ENCODE measurements around the gene MYCBPAP.

The MYCBPAP gene

DNA sequence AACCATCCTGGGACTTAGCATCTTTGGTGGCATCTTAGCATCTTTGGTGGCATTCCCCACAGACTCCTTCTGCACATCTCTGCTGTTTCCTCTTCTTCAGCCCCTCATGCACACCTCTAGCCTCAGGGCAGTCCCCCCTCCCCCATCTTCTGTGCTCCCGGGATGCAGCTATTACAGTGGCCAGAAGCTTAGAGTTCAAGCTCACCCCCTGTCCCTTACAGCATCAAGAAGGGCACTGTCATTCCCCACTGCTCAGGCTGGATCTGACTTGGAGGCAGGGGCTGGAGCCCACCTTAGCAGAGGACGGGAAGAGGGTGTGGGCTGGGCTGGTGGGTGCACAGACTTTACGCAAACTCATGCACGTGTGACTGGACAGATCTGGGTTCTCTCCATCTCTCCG, 24.9 kb downstream of the MYCBPAP start:
- no peak for DNase-seq (ENCODE audit: low read depth, low spot score)
- H3K4me3 ChIP-seq (ENCODE audit: low read length), result no peak overlapping the region

DNA sequence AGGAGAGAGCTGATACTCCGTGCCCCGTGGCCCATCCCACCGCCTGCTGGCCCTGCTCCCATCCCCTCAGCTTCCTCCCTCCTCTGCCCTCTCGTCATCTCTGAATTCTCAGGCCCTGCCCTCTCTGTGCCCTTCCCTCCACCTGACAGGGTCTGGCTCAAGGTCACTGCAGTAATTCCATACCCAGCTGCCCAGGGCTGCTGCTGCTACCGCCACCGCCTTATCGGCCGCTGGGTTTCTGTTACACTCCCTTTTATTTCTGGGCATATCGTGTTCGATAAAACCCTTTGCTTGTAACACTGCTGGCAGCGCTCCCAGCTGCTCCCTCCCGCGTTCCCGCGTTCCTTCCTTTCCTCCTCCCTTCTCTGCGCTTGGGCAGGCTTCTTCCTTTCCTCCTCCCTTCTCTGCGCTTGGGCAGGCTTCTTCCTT, 25.5 kb downstream of the MYCBPAP start:
- no peak overlapping the region for H3K4me3 ChIP-seq (ENCODE audit: low read length)
- no peak for DNase-seq (ENCODE audit: low read depth, low spot score)

DNA sequence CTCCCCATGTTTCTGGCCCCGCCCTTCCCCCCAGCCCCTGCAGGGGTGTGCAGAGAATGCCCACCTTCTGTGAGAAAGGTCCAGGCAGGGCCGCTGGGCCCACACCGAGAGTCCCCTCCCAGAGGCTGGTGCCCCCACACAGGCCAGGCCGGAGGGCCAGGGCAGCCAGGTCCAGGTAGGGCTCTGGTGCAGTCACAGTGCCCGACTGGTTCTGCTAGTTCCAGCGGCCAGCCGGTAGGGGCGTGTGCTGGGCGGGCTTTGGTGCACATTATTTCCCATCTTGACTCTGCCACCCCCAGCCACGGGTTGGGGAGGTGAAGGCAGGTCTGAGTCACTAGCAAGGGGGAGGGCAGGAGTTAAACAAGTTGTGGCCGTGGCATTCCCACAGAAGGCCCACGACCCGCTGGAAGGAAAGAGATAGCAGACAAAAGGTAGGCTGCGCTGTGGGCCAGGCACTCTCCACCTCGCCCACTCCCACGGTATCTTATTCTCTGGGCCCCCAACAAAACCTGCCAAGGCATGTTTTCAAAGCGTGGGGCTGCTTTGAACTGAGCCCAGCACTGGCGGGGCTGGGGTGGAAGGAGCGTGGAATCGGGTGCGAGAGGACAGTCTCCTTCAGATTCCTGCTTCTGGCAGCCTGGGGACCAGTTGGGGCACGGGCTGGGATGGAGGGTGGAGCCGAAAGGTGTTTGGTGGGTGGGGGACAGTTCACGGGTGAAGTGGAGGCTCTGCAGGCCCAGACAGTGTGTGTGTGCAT, 26.2 kb downstream of the MYCBPAP start:
- H3K4me3 ChIP-seq (ENCODE audit: low read length), result no peak overlapping the region
- DNase-seq (ENCODE audit: low read depth, low spot score), result no peak

DNA sequence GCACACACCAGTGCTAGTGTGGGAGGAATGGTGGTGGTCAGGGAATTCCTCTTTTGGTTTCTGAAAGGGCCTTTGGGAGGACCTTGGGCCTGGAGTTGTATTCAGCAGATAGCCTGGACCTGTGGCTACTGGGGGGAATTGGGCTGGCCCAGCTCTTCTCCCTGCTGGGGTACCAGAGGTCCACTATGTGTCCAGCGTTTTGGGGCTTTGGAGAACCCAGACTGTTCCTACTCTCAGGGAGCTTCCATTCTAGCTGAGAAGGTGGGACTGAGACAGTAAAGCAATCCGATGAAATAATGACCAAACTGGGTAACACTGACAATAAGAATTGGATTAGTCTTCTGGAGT, 26.7 kb downstream of the MYCBPAP start:
- no peak overlapping the region for H3K4me3 ChIP-seq (ENCODE audit: low read length)
- no peak for DNase-seq (ENCODE audit: low read depth, low spot score)

DNA sequence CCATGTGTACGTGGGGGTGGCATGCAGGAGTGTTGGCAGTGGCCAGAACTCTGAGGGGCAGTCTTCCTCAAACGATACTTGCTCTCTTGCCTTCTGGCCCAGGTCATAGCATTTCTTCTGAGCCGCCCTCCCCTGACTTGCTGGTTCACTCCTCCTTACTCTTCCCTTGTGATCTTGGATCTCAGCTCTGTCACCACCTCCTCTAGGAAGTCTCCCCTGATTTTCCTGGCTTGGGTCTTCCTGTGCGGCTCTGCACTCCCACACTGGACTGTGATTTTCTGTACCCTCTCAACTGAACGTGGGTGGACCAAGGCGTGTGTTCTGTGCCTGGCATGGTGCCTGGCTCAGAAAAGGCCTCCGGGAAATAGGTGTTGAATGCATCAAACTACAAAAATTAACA, 27.2 kb downstream of the MYCBPAP start:
- DNase-seq (ENCODE audit: low read depth, low spot score), result no peak
- H3K4me3 ChIP-seq (ENCODE audit: low read length), result no peak overlapping the region

DNA sequence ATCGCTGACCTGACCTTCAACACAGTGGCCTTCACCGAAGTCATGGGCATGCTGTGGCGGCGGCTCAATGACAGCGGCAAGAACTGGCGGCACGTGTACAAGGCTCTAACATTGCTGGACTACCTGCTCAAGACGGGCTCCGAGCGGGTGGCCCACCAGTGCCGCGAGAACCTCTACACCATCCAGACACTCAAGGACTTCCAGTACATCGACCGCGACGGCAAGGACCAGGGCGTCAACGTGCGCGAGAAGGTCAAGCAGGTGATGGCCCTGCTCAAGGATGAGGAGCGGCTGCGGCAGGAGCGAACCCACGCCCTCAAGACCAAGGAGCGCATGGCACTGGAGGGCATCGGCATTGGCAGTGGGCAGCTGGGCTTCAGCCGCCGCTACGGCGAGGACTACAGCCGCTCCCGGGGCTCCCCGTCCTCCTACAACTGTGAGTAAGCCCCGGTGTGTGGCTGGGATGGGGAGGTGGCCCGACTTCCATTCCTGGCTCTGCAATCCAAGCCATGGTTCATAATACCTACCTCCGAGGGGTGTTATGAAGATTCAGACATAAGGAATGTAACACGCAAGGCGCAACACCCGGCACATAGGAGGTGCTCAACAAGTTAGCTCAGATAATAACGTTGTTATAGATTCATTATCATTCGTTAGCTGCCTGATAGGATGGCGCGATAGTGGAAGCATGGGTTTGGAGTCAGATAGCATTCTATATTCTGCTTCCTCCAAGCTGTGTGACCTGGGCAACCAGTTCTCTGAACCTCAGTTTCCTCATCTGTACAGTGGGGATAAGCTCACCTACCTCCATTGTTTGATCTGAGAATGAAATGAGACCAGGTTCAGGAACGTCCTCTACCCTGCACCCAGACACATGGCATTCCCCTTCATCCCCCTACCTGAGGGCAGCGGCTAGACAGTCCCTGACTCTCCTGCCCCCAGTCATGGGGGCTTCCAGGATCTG, 28.7 kb downstream of the MYCBPAP start:
- no peak overlapping the region for H3K4me3 ChIP-seq (ENCODE audit: low read length)
- DNase-seq (ENCODE audit: low read depth, low spot score), result no peak

DNA sequence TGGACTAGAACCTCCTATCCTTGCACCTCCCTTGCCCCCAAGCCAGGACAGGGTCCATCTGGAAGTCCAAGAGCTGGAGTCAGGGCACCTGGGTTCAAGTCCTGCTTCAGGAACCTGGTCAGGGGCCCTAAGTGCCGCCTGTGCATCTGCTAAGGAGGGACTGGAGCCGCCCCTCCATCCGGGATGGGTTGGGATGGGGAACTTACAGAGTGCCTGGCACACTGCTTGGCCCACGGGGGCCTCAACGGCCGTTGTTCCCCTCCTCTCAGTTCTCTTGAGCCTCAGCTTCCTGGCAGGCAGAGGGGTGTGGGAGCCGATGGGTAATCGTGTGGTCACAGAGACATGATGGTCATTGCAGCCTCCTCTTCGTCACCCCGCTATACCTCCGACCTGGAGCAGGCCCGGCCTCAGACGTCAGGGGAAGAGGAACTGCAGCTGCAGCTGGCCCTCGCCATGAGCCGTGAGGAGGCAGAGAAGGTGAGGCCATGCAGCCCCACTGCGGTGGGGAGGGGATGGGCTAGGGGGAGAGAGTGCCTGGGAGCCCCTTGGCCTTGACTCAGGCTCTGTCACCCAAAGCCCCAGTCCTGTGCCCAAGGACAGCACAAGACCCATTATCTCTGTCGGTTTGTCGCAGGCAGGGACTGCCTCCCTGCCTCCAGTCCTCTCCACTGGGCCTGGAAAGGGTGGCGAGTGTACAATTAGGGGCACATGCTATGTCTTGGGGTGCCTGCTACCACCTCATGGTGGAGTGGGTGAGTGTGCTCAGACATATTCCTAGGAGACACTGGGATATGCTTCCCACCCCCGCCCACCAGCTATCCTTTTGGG, 29.7 kb downstream of the MYCBPAP start:
- H3K4me3 ChIP-seq (ENCODE audit: low read length), result no peak overlapping the region
- DNase-seq (ENCODE audit: low read depth, low spot score), result no peak

DNA sequence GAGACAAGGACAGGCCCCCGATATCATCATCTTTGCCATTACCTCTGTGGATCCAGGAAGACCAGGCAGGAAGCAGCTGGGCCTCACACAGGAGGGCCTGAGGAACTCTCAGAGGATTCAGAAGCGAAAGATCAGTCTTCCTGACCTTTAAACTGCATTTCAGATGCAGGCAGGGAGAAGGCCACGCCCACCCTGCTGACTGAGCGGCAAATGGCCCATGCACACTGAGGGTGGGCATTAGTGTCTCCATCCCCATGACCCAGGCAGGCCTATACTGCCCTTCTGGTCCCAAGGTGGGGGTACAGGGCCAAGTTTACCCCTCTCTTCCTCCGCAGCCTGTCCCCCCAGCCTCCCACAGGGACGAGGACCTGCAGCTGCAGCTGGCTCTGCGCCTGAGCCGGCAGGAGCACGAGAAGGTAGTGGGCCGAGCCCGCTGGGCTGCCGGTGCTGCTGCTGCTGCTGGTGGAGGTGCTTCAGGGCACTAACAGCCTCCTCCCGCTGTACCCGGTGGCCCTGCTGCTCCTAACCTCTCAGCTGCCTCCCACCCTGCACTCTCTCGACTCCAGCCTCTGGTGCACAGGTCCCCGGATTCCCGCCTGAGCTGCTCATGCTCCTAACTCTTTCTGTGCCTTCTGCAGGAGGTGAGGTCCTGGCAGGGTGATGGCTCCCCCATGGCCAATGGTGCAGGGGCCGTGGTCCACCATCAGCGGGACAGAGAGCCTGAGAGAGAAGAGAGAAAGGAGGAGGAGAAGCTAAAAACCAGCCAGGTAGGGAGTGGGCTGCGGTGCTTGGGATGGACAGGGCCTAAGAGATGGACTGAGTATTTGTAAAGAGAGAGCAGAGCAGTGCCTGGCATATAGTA, 30.5 kb downstream of the MYCBPAP start:
- DNase-seq (ENCODE audit: low read depth, low spot score), result no peak
- H3K4me3 ChIP-seq (ENCODE audit: low read length), result no peak overlapping the region

DNA sequence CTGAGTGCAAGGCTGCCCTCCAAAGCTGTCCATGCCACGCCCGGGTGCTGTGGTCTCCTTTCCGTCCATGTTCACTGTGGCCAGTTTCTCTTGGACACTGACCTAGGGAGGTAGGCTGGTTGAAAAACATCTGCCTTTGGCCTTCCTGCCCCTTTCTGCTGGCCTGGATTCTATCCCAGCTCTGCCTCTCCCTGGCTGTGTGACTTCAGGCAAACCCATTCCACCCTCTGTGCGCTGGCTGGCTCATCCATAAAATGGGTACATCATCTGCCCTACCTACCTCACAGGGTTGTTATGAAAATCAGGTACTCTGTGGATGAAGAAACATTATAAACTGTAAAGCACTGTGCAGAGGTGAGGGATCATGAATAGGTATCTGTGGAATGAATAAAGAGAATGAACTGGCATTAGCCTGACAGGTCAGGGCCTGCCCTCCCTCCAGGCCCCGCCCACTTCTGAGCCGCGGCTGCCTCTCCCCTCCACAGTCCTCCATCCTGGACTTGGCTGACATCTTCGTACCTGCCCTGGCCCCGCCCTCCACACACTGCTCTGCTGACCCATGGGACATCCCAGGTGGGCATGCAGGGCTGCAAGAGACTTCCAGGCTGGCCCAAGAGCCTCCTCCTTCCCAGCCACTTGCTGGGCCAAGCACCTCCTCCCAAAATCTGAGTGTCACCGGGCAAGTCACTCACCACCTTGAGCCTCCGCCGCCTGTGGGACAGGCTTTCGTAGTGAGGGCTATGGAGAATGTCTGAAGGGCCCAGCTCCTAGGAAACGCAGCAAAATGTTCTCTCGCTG, 31.7 kb downstream of the MYCBPAP start:
- DNase-seq (ENCODE audit: low read depth, low spot score), result no peak
- no peak overlapping the region for H3K4me3 ChIP-seq (ENCODE audit: low read length)

DNA sequence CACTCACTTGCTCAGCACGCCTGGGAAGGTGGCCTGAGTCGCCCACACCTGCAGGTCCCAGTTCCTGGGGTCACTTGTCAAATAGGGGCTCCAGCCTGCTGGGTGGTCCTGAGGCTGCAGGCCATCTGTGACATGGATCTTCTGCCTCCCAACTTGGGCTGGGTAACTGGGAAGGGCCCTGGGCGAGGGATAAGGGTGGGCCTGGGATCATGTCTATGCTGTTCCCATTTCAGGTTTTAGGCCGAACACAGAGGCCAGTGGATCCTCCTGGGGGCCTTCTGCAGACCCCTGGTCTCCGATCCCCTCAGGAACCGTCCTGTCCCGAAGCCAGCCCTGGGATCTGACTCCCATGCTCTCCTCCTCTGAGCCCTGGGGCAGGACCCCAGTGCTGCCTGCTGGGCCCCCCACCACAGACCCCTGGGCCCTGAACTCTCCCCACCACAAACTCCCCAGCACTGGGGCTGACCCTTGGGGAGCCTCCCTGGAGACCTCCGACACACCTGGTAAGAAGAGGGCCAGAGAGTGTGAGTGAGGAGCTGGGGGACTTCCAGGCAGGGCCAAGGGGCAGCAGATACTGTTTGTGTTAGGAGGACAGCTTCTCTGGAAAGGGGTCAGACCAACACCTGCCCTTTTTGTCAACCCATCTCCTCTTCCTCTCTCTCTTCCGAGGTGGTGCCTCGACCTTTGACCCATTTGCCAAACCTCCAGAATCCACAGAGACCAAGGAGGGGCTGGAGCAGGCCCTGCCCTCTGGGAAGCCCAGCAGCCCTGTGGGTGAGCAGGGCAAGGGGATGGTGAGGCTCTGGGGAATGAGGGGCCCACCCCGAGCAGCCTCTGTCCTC, 32.5 kb downstream of the MYCBPAP start:
- no peak for DNase-seq (ENCODE audit: low read depth, low spot score)
- H3K4me3 ChIP-seq (ENCODE audit: low read length), result no peak overlapping the region

DNA sequence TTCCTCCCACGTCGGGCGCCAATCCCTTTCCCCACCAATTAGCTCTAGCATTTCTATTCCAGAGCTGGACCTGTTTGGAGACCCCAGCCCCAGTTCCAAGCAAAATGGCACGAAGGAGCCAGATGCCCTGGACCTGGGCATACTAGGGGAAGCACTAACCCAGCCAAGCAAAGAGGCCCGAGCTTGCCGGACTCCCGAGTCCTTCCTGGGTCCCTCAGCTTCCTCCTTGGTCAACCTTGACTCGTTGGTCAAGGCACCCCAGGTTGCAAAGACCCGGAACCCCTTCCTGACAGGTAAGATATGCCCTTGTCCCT, 33.1 kb downstream of the MYCBPAP start:
- peak overlapping the region; percentile 67 for H3K4me3 ChIP-seq (ENCODE audit: low read length)
- DNase-seq (ENCODE audit: low read depth, low spot score), result no peak

DNA sequence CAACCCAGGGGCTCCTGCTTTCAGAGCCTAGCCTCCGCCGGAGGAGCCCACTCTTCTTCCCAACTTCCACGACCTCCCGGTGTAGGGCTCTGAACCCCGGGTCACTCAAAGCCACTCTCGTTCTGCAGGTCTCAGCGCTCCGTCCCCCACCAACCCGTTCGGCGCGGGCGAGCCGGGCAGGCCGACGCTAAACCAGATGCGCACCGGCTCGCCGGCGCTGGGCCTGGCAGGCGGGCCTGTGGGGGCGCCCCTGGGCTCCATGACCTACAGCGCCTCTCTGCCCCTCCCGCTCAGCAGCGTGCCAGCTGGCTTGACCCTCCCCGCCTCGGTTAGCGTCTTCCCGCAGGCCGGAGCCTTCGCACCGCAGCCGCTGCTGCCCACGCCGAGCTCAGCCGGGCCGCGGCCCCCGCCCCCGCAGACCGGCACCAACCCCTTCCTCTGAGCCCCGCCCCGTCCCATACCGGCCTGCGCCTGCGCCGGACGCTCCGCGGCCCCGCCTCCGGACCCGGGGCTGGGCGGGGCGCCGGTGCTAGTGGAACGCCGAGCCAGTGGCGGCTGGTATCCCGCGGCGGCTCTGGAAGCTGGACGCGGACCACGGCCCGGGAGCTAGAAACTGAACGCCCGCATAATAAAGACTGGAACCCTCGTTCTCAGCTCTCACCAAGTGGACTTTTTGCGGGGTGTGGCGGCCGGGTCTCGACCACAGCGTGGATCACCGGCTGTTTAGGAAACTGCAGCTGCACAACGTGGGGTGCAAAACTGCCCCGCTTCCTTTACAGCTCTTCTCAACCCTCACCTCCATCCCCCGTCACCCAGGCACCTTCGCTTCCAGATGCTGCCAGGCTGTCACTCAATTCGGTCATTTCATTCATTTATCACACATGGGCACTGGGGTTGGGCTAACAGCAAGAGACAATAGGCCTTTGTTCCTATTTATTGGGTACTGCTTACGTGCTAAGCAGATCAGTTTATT, 33.8 kb downstream of the MYCBPAP start:
- peak overlapping the region; percentile 67 for H3K4me3 ChIP-seq (ENCODE audit: low read length)
- DNase-seq (ENCODE audit: low read depth, low spot score), result peak; percentile 45

DNA sequence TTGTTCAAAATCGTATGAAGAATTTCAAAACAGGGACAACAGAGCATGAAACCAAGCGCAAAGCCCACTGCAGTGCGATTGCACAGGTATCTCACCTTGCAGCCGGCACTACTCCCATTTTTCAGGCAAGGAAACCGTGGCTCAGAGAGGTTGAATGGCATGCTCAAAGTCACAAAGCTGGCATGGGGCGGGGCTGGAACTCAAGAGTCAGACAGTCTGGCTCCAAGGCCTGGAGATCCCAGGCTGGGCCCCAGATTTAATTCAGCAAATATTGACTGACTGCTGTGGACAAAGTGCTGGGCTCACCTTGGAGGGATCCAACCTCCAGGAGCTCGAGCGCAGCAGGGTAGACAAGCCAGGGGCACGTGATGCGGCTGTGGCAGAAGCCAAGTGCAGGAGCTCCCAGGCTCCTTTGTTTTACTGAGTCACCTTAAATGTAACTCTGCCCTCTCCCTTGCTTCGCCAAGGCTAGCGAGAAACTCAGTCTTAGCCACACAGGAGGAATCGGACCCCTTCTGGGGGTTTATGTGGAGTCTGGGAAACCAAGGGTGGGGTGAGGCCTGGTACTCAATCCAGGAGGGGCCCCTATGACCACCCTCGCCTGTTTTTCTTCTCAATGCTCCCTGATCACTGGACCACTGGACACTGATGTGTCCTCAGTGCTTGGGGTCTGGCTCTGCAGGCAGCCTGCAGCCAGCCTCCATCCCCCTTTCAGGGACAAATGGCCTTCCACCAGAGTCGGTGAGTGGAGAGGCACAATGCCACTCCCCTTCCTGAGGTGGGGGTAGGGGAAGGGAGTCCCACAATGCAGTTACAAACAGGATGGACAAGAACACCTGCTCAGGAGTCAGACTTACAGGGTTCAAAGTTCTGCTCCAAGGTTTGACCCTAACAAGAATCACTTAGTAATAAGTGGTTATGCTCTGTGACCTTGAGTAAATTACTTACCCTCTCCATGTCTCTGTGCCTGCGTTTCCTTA, 34.8 kb downstream of the MYCBPAP start:
- H3K4me3 ChIP-seq (ENCODE audit: low read length), result peak overlapping the region; percentile 67

DNA sequence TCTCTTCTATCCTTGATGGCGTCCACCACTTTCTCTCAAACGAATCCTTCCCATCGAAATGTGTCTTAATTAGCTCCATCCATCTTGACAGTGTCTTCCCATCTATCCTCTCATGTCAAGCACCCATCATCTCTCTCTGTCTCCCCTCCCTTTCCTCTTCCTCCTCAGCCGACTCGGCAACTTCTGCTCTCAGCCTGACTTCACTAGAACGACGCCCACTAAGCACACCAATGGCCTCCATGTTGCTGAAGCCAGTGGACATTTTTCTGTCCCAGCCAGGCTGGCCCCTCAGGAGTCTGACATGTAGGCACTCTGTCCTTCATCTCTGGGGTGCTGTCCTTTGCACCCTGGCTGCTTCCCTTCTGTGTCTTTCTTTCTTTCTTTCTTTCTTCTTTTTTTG, 36.3 kb downstream of the MYCBPAP start:
- DNase-seq (ENCODE audit: low read depth, low spot score), result no peak
- H3K4me3 ChIP-seq (ENCODE audit: low read length), result no peak overlapping the region

More for the DNA sequence above, 34.8 kb downstream of the MYCBPAP start:
- DNase-seq (ENCODE audit: low read depth, low spot score), result no peak

DNA sequence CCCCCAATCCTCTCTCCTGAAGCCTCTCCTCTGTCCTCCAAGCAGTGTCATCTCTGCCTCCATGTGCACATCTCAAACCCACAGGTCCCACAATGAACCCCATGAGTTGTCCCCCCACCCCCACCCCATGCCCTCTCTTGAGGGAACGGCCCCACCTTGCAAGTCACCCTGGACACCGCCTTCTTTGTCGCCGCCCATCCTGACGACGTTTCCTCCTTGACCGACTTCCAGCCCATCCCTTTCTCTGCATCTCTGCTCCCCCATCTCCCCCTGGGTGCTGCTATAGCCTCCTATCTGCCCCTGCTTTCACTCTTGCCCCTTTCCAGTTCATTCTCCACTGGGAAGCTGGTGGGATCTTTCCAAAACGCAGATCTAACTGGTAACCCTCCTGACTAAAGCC, 37.1 kb downstream of the MYCBPAP start:
- H3K4me3 ChIP-seq (ENCODE audit: low read length), result no peak overlapping the region
- no peak for DNase-seq (ENCODE audit: low read depth, low spot score)
